DMS53 treated with DMSO at 0.1 percent for 48 hours (cell line): ENCODE measurements around the gene C22orf23.

Experiments
- DNase-seq: peaks from one replicate; lab custom pipeline; 2025; ENCODE audit not compliant: unreplicated experiment; lab: John Stamatoyannopoulos, UW

Gene C22orf23

DNA sequence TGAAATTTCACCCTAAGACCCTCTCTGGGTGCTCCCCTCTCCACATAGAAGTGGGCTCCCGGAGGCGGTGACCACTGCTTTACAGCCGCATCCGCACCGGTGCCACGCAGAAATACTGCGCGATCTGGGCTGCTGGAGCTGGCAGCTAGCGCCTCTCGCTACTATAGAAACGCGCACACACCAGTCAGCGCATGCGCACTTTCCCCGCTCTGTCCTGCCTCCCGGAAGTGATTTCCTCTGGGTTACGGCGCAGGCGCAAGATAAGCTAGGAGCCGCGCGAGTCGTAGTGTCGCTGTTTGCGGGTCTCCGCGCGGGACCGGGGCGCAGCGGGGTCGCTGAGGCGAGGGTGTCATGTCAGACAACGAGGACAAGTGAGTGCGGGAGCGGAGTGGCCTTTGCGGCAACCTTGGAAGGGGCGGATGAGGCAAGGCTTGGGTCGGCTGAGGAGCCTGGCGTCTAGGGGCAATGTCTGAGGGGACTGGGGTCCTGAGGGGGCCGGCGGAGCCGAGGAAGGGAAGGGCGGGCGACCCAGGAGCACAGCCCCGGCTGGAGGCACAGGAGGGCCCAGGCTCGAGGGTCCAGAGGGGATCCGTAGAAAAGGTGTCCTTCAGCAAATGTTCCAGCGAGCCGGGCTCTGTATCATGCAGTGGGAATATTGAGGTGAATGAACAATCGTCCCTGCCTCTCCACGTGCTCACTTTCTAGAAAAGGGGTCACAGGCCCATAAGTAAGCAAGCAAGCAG, at the start of gene C22orf23, which contains the start of gene POLR2F:
Gene C22orf23 (minus strand): TSS at position 165 of the 743 bp plus-strand sequence. CDS start 452 bp downstream, outside the sequence.
Gene POLR2F (plus strand): TSS at position 263 of the 743 bp plus-strand sequence. CDS start 89 bp downstream, at position 352.
- DNase-seq: peak; percentile 34

DNA sequence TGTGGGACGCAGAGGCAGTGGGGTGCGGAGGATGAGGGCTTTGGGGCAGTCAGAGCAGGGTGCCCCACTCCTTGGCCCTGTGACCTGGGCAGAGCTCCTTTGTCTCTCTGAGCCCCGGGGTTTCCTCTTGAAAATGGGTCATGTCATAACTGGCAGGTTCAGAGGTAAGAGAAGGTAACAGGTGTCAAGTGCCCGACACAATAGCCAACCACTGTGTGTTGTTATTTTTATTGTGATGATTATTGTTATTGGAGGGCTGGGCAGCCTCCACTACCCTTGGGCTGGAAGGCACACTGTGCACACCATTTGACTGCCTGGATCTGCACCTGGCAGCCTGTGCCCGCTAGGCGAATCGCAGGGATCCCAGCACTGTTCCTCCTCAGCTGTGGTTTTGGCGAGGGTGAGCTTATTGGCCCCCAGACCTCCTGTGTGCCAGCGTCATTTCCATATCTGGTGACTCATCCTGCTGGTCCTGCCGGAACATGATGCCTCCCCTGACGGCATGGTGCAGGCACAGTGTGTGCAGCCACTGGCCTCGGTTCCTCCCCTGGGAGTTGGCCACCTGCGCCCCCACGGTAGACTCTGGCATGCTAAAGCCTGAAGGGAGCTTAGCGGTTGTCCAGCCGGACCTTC, 46.4 kb upstream of the C22orf23 start:
- no peak for DNase-seq

- no peak for DNase-seq
These were observed 45.8 kb upstream of the C22orf23 start for GRCh38 chr22:37999236-37999635.

DNA sequence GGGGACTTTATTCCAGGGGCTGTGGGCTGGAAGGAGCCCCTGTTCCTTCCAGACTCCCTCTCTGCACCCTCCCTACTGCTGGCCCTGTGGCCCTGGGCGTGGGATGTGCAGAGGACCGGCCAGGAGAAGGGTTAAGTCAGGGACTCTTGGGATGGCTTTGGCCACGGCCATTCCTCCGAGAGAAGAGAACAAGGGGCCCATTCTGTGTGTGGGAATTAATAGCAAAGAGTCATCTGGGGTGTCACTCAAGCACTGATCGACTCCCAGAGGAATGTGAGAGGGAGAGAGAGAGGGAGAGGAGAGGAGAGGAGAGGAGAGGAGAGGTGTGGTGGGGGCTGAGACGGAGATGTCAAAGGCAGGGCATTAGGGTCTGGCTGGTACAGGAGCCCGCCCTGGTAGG, 45.1 kb upstream of the C22orf23 start:
- no peak for DNase-seq

- DNase-seq: no peak
These were observed 43.3 kb upstream of the C22orf23 start for GRCh38 chr22:37996515-37997246.

DNA sequence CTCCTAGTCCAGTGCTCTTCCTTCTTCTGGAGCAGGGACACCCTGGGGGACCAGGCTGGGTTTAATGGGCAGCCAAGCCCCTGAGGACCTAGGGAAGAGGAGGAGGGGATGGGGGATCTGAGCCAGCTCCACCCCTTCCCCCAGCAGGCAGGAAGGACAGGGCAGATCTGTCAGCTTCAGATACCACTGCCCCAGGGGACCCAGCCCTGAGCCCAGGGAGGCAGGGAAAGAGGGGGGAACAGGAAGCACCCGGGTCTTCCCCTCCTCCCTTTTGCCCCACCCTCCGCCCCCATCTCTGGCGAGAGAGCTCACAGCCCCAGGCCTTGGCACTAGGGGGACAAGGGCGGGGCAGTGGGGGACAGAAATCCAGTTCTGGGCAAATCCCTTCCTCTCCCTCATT, 42.7 kb upstream of the C22orf23 start:
- DNase-seq: no peak

GRCh38 chr22:37995460-37995859, 42.1 kb upstream of the C22orf23 start:
- no peak for DNase-seq

DNA sequence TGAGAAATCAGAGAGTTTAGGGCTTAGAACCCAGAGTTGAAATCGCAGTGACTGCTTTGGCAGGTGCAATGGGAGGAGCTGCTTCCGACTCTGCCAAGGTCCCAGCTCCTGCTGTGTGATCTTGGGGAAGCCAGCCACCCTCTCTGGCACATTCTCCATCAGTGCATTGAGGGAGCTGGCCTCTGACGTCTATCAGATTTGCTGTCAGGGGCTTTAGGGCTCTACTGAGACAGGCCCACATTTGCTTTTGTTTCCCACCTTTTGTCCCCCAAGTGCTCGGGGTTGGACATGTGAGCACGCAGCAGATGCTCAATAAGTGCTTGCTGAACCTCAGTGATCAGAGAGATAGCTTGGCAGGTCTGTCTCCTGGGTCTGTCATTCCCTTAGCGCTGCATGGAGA, 41.6 kb upstream of the C22orf23 start:
- no peak for DNase-seq

GRCh38 chr22:37994049-37994448, 40.6 kb upstream of the C22orf23 start:
- no peak for DNase-seq

DNA sequence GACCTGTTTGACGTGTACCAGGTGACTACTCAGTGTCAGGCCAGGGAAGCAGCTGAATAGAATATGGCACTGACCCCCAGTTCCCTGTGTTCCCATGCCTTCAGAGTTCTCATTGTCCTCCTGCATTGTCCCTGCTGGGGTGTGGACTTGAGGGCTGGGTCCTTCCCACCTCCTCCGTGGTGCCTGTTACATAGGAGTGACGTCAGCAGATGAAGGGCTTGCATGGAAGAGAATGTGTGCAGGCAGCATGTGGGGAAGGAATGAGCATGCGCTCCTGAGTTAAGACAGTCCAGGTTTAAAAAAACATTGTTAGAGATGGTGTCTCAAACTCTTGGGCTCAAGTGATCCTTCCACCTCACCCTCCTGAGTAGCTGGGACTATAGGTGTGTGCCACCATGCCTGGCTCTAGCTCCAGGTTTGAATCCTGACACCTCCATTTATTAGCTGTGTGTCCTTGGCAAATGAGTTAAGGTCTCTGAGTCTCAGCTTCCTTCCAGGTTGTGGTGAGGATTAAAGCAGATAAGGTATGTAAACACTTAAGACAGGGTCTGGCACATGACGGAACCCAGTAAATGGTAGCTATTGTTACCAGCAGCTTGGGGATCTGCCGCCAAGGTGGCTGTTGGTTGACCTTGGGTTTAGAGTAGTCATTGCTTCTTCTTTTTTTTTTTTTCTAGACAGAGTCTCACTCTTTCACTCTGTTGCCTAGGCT, 38.5 kb upstream of the C22orf23 start:
- DNase-seq: no peak

- no peak for DNase-seq
These were observed 37.5 kb upstream of the C22orf23 start for GRCh38 chr22:37990862-37991261.

GRCh38 chr22:37990301-37990700, 36.9 kb upstream of the C22orf23 start:
- no peak for DNase-seq

DNA sequence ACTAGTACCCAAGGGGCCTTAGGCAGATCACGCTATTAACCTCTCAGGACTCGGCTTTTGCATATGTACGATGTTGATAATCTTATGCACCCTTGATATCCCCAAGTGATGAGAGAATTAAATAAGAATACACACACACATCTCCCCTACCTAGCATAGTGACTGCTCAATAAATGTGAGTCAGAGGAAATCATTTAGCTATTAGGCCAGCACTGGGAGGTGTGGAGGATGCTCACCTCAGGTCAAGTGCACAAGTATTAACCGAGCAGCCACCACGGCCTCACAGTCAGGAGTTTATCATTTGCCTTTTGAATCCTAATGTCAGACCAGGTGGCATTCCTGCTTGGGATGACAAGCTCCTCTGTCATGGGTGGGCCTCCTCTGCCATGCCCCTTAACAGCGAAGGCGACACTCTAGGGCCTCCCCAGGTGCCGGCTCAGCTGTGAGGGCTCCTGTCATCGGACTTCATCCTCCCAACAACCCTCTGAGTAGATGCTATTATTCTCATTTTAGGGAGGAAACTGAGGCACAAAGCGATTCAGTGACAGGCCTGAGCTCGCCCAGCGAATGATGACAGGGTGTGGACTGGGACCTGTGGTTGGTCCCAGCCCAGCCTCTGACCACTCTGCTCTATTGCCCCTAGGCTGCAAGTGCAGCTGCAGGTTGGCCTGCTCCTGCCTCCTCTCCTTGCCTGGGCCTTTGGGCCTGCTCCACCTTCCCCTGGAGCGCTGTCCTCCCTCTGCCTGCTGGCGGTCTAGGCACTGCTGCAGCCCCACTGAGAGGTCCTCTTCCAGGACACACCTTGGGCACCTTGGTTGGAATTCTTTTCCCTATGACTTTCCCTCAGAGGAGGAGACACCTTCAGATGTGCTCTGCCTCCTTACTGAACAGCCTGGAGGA, 36.0 kb upstream of the C22orf23 start:
- DNase-seq: no peak

DNA sequence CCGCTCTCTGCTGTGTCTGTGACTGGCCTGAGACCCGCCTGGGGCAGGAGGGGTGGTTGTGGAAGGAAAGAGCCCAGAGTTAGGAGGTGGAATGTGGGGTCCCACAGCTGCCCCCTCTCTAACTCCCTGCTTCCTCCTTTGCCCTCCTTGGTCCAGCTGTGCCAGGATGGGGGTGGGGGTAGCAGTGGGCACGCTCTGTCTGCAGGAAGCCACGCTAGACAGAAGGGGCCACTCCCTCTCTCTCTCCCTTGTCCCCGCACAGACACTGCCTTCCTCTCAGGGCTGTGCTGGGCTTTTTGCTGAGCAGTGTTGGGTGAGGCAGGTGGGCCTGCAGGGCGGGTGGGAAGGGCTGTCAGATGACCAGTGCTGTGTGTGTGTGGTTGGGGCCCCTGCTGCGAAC, 33.0 kb upstream of the C22orf23 start:
- DNase-seq: no peak

DNA sequence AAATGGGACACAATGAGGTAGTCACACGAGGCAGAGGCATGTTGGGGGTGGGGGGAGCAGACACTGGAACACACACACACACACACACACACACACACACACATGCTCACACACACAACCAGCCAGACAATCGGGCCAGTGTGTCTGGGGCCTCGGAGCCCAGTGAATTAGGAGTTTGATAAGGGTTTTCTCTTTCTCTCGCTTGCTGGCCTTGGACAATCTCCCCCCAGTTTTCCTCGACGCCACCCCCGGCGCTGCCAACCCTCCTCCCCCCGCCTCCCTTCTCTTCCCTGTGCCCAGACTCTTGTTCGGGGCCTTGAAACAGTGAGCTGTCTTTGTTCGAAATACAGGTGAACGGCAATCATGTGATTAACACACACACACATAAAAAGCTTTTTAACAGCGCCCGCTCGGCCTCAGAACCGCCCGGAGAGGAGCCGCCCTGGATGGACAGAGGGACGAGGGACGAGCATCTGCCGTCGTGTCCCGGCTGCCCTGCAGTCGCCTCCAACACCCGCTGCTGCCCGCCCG, 32.4 kb upstream of the C22orf23 start:
- no peak for DNase-seq

GRCh38 chr22:37985050-37985585, 31.7 kb upstream of the C22orf23 start:
- no peak for DNase-seq

GRCh38 chr22:37983860-37984791, 30.7 kb upstream of the C22orf23 start, which contains the start of gene SOX10:
Gene SOX10 (minus strand): TSS chr22:37984555. CDS start chr22:37983784, 771 bp downstream.
- no peak for DNase-seq
